ENCODE results near the gene SDK1. TPM values are rescaled to one million over a fixed set of nuclear protein-coding genes. Genes with fewer than 3 reads are reported as not detected.

Gene SDK1
- total and polyA plus RNA-seq, 4 donors, result 0.12 to 0.47 (median 0.36) TPM

DNA sequence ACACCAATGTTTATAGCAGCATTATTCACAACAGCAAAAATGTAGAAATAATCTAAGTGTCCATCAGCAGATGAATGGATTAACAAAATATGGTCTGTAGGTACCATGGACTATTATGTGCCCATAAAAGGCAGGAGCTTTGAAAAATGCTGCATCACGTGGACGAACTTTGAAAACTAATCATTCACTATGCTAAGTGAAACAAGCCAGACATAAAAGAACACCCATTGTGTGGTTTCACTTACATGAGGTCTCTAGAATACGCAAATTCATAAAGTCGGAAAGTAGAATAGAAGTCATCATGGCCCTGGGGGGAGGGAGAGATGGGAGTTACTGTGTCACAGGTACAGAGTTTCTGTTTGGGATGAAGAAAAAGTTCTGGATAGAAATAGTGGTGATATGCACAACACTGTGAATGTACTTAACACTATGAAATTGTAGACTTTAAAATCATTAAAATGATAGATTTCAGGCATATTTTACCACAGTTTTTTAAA lies 377.3 kb downstream of the SDK1 start:
- 91% methylated on average over 4 of the region's 4 CpGs for WGBS

DNA sequence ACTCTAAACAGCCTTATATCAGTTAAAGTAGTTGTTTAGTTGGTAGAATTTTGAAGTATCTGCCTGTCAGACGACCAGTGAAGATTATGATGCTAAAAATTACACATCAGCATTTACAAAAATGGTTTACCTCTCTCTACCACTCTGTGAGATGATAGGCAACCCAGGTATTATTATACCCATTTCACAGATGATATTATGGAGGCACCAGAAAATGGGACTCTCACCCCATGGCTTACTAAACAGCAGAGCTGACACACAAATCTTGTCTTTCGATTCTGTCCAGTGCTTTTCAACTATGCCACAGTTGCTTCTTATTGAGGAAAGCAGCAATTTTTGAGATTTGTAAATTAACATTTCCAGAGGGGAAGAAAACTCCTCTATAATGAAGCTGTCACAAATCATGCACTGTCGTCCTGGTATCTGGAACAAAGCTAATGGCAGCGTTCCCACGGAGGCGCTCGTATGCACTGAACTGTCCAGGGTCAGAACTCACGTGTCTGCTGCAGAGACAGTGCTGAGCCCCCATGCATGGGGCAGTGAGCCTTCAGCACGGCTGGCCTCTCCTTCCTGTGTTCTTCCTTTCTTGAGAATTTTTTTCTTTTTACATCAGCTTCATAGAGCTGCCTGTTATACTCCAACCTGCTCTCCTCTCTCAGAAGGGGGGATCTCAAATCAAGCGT lies 381.1 kb downstream of the SDK1 start:
- TF ChIP-seq, protein P1, sequence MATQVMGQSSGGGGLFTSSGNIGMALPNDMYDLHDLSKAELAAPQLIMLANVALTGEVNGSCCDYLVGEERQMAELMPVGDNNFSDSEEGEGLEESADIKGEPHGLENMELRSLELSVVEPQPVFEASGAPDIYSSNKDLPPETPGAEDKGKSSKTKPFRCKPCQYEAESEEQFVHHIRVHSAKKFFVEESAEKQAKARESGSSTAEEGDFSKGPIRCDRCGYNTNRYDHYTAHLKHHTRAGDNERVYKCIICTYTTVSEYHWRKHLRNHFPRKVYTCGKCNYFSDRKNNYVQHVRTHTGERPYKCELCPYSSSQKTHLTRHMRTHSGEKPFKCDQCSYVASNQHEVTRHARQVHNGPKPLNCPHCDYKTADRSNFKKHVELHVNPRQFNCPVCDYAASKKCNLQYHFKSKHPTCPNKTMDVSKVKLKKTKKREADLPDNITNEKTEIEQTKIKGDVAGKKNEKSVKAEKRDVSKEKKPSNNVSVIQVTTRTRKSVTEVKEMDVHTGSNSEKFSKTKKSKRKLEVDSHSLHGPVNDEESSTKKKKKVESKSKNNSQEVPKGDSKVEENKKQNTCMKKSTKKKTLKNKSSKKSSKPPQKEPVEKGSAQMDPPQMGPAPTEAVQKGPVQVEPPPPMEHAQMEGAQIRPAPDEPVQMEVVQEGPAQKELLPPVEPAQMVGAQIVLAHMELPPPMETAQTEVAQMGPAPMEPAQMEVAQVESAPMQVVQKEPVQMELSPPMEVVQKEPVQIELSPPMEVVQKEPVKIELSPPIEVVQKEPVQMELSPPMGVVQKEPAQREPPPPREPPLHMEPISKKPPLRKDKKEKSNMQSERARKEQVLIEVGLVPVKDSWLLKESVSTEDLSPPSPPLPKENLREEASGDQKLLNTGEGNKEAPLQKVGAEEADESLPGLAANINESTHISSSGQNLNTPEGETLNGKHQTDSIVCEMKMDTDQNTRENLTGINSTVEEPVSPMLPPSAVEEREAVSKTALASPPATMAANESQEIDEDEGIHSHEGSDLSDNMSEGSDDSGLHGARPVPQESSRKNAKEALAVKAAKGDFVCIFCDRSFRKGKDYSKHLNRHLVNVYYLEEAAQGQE (IDR thresholded peaks at IDR 0.05), result no peak
- TF ChIP-seq FOXA2 (IDR thresholded peaks at IDR 0.05), result no peak
- TF ChIP-seq, protein P2, sequence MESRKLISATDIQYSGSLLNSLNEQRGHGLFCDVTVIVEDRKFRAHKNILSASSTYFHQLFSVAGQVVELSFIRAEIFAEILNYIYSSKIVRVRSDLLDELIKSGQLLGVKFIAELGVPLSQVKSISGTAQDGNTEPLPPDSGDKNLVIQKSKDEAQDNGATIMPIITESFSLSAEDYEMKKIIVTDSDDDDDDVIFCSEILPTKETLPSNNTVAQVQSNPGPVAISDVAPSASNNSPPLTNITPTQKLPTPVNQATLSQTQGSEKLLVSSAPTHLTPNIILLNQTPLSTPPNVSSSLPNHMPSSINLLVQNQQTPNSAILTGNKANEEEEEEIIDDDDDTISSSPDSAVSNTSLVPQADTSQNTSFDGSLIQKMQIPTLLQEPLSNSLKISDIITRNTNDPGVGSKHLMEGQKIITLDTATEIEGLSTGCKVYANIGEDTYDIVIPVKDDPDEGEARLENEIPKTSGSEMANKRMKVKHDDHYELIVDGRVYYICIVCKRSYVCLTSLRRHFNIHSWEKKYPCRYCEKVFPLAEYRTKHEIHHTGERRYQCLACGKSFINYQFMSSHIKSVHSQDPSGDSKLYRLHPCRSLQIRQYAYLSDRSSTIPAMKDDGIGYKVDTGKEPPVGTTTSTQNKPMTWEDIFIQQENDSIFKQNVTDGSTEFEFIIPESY (IDR thresholded peaks at IDR 0.05), result no peak
- TF ChIP-seq EGR1 (IDR thresholded peaks at IDR 0.05; ENCODE audit: low read depth in 2 of 2), result no peak
- no peak for TF ChIP-seq HNF4G (IDR thresholded peaks at IDR 0.05)
- no peak for TF ChIP-seq RAD21 (IDR thresholded peaks at IDR 0.05)
- TF ChIP-seq, protein P3, sequence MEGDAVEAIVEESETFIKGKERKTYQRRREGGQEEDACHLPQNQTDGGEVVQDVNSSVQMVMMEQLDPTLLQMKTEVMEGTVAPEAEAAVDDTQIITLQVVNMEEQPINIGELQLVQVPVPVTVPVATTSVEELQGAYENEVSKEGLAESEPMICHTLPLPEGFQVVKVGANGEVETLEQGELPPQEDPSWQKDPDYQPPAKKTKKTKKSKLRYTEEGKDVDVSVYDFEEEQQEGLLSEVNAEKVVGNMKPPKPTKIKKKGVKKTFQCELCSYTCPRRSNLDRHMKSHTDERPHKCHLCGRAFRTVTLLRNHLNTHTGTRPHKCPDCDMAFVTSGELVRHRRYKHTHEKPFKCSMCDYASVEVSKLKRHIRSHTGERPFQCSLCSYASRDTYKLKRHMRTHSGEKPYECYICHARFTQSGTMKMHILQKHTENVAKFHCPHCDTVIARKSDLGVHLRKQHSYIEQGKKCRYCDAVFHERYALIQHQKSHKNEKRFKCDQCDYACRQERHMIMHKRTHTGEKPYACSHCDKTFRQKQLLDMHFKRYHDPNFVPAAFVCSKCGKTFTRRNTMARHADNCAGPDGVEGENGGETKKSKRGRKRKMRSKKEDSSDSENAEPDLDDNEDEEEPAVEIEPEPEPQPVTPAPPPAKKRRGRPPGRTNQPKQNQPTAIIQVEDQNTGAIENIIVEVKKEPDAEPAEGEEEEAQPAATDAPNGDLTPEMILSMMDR (IDR thresholded peaks at IDR 0.05; ENCODE audit: low read depth, low read length, missing input control), result no peak
- TF ChIP-seq HNF4A (conservative IDR thresholded peaks at IDR 0.05), result no peak
- TF ChIP-seq RXRA (IDR thresholded peaks at IDR 0.05), result no peak
- TF ChIP-seq JUND (IDR thresholded peaks at IDR 0.05), result no peak
- TF ChIP-seq, protein P4, sequence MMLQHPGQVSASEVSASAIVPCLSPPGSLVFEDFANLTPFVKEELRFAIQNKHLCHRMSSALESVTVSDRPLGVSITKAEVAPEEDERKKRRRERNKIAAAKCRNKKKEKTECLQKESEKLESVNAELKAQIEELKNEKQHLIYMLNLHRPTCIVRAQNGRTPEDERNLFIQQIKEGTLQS (IDR thresholded peaks at IDR 0.05), result no peak
- TF ChIP-seq TAF1 (conservative IDR thresholded peaks at IDR 0.05), result no peak
- 33% methylated on average over 10 of the region's 10 CpGs for WGBS
- H3K4me1 ChIP-seq (ENCODE audit: control insufficient read depth in 4 of 4, insufficient read depth in 4 of 4, low read length in 3 of 4), result no peaks in the 10 kb centered on the region
- H3K27me3 ChIP-seq (ENCODE audit: control insufficient read depth in 4 of 4, insufficient read depth in 4 of 4, low read length in 3 of 4), result no peaks in the 10 kb centered on the region
- no peak overlapping the region for H3K9ac ChIP-seq (ENCODE audit: low read depth in 1 of 2, low read length in 2 of 2)
- no peaks in the 10 kb centered on the region for H3K36me3 ChIP-seq (ENCODE audit: control insufficient read depth in 4 of 4, insufficient read depth in 3 of 4, low read depth in 1 of 4, low read length in 3 of 4)
- H3K9me3 ChIP-seq (ENCODE audit: control insufficient read depth in 4 of 4, low read length in 3 of 4), result no peaks in the 10 kb centered on the region
- no peak overlapping the region for H3K4me3 ChIP-seq (ENCODE audit: low read depth in 1 of 3, low read length in 3 of 3)
- DNase-seq (ENCODE audit: low spot score), result no peak
- no peak overlapping the region for H3K27ac ChIP-seq (ENCODE audit: low read depth in 1 of 2, low read length in 2 of 2)

More for the DNA sequence above, 377.3 kb downstream of the SDK1 start:
- Histone ChIP-seq H3K36me3 (ENCODE audit: control insufficient read depth in 4 of 4, insufficient read depth in 3 of 4, low read depth in 1 of 4, low read length in 3 of 4) (no peaks in the 10 kb centered on the region), H3K9ac (ENCODE audit: low read depth in 1 of 2, low read length in 2 of 2) (no peak overlapping the region), H3K4me1 (ENCODE audit: control insufficient read depth in 4 of 4, insufficient read depth in 4 of 4, low read length in 3 of 4) (no peaks in the 10 kb centered on the region), H3K27ac (ENCODE audit: low read depth in 1 of 2, low read length in 2 of 2) (no peak overlapping the region), H3K27me3 (ENCODE audit: control insufficient read depth in 4 of 4, insufficient read depth in 4 of 4, low read length in 3 of 4) (no peaks in the 10 kb centered on the region), H3K9me3 (ENCODE audit: control insufficient read depth in 4 of 4, low read length in 3 of 4) (no peaks in the 10 kb centered on the region), H3K4me3 (ENCODE audit: low read depth in 1 of 3, low read length in 3 of 3) (no peak overlapping the region)
- no peak for DNase-seq (ENCODE audit: low spot score)
- TF ChIP-seq FOXA2 (IDR thresholded peaks at IDR 0.05) (no peak), NR2F2 (IDR thresholded peaks at IDR 0.05) (no peak), HNF4G (IDR thresholded peaks at IDR 0.05) (no peak), GABPA (IDR thresholded peaks at IDR 0.05 in 1 of 2, conservative IDR thresholded peaks at IDR 0.05 in 1 of 2) (no peak), EGR1 (IDR thresholded peaks at IDR 0.05; ENCODE audit: low read depth in 2 of 2) (no peak), SP1 (IDR thresholded peaks at IDR 0.05) (no peak)
- TF ChIP-seq, protein P2 (IDR thresholded peaks at IDR 0.05), result no peak

Data from liver (tissue), 9 donors.